Lower lobe of right lung (tissue), 2 donors: Measurements from ENCODE around the gene DYNC1H1. TPM values are rescaled to one million over a fixed set of nuclear protein-coding genes. Genes with fewer than 3 reads are reported as not detected.

Experiments
- ATAC-seq, 2 donors: fragments of 200-7000 bp; cut with Tn5 transposase; one replicate each; pipeline ENCODE4 v1.9.1; 2020 to 2022; ENCODE audit warnings: mild to moderate bottlenecking in 2 of 2, moderate library complexity in 2 of 2
- DNase-seq: peaks from one replicate; pipeline ENCODE4 v3.0.0-alpha.2; 2020
- H3K27ac ChIP-seq: fragments of 200-600 bp; one replicate; pipeline ENCODE4 v1.8.0; 2022
- H3K27me3 ChIP-seq: fragments of 200-600 bp; one replicate; pipeline ENCODE4 v1.8.0; 2022; ENCODE audit warnings: low read depth
- H3K36me3 ChIP-seq: fragments of 200-600 bp; one replicate; pipeline ENCODE4 v1.8.0; 2022; ENCODE audit warnings: mild to moderate bottlenecking
- H3K4me1 ChIP-seq: fragments of 200-600 bp; one replicate; pipeline ENCODE4 v1.8.0; 2022
- H3K4me3 ChIP-seq: fragments of 200-600 bp; one replicate; pipeline ENCODE4 v1.8.0; 2022; ENCODE audit warnings: mild to moderate bottlenecking
- H3K9me3 ChIP-seq: fragments of 200-600 bp; one replicate; pipeline ENCODE4 v1.8.0; 2022
- intact Hi-C: fragments of 100-400 bp; cut with DNase I; formaldehyde crosslinking; loops from one replicate; pipeline ENCODE4 v1.11.0; 2022
- total RNA-seq: library from RNA; stranded (reverse); fragmentation: NEBNext Ultra II Directional; extraction: Animal tissue kit (Norgen Biotek cat#: 25700); gene quantifications from one replicate; pipeline ENCODE4 v1.2.1, GENCODE V29; 2021
- TF ChIP-seq, protein P1 (sequence below): fragments of 200-600 bp; IDR thresholded peaks from one replicate; pipeline ENCODE4 v1.8.0; 2022; ENCODE audit warnings: antibody characterized with exemption, mild to moderate bottlenecking
- donor health status: DM: no; HTN: yes; CAD: no; lungs with severe emphysema.

Gene DYNC1H1
- total RNA-seq, 1 donor from 2014 or later: 437 TPM

DNA sequence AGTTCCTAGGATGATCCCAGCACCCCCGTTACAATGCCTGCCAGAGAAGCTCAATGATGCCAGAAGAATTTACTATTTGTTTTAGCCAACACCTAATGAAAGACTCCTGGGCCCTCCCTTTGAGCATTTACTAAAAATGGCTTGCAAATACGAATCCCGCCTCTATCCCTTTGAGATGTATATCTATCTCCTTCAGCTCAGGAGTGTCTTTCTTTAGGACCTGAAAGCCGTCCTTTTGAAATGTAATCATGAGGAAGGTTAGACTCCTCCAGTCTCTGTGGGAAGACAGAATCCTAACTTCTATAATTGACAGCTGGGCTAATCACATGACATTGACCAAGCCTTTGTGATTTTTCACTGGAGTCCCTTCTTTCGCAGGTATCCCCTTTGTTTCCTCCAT, 19.2 kb upstream of the DYNC1H1 start:
- ATAC-seq (no peak), DNase-seq (no peak)
- TF ChIP-seq, protein P1, sequence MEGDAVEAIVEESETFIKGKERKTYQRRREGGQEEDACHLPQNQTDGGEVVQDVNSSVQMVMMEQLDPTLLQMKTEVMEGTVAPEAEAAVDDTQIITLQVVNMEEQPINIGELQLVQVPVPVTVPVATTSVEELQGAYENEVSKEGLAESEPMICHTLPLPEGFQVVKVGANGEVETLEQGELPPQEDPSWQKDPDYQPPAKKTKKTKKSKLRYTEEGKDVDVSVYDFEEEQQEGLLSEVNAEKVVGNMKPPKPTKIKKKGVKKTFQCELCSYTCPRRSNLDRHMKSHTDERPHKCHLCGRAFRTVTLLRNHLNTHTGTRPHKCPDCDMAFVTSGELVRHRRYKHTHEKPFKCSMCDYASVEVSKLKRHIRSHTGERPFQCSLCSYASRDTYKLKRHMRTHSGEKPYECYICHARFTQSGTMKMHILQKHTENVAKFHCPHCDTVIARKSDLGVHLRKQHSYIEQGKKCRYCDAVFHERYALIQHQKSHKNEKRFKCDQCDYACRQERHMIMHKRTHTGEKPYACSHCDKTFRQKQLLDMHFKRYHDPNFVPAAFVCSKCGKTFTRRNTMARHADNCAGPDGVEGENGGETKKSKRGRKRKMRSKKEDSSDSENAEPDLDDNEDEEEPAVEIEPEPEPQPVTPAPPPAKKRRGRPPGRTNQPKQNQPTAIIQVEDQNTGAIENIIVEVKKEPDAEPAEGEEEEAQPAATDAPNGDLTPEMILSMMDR: no peak
- H3K27ac ChIP-seq: no peak overlapping the region
- H3K4me1 ChIP-seq: peaks cover 22% of the 10 kb centered on the region
- H3K4me3 ChIP-seq: no peak overlapping the region
- no peaks in the 10 kb centered on the region for H3K36me3 ChIP-seq
- no peaks in the 10 kb centered on the region for H3K9me3 ChIP-seq
- intact Hi-C loops: no loop called here
- no peaks in the 10 kb centered on the region for H3K27me3 ChIP-seq

DNA sequence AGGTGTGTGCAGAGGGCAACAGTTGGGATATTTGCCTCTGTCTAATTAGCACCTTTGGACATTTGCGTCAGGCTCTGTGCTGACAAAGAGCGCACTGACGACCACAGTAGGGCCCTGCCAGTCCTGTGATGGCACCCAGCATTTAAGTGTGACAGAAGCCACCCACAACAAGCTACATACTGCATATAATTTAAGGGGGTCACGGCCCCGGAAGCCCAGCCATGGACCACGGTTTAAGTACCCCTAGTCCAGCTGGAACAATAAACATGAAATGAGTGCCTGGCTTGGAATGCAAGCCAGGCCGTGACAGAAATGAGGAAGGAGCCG, 16.8 kb upstream of the DYNC1H1 start:
- intact Hi-C loops: no loop called here
- DNase-seq (no peak), ATAC-seq (peak in 1 of 2 donors; percentile 15)
- Histone ChIP-seq H3K27me3 (no peaks in the 10 kb centered on the region), H3K4me1 (peaks cover 22% of the 10 kb centered on the region), H3K4me3 (peak overlapping the region; percentile 85), H3K9me3 (no peaks in the 10 kb centered on the region), H3K27ac (peak overlapping the region; percentile 98), H3K36me3 (no peaks in the 10 kb centered on the region)
- TF ChIP-seq, protein P1: no peak

GRCh38 chr14:101947904-101948665, 16.3 kb upstream of the DYNC1H1 start:
- H3K27ac ChIP-seq: peak overlapping the region; percentile 98
- H3K4me3 ChIP-seq: peak overlapping the region; percentile 85
- TF ChIP-seq, protein P1: no peak
- H3K27me3 ChIP-seq: no peaks in the 10 kb centered on the region
- ATAC-seq: peak; percentile 99
- no peaks in the 10 kb centered on the region for H3K9me3 ChIP-seq
- peak; percentile 100 for DNase-seq
- H3K4me1 ChIP-seq: peaks cover 22% of the 10 kb centered on the region
- H3K36me3 ChIP-seq: no peaks in the 10 kb centered on the region
- intact Hi-C loops: no loop called here

DNA sequence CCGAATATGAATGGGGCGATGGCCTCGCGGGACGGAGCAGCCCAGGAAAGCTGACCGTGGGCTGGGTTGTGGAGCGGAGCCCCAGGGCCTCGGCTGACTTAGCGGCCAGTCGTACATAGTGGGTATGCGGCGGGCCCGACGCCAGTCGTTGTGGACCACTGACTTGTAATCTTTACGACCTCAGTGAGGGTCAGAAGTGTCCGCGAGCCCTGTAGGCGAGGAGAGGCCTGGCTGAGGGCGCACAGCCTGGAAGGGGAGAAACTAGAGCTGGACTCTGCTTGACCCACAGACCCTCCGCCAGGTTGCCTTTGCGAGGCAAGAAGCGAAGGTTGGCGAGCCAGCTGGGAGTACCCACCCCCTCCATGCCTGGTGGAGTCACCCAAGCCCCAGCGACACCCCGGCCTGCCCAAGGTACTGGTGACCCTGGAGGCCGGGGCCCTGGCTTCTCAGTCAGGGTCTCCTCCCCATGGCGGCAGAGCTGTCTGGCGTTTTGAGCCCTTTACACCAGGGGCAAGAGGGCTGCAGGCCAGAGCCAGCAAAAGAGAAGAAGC, 15.6 kb upstream of the DYNC1H1 start:
- Histone ChIP-seq H3K4me3 (peak overlapping the region; percentile 85), H3K36me3 (no peaks in the 10 kb centered on the region), H3K27ac (peak overlapping the region; percentile 98), H3K4me1 (peaks cover 22% of the 10 kb centered on the region), H3K27me3 (no peaks in the 10 kb centered on the region), H3K9me3 (no peaks in the 10 kb centered on the region)
- DNase-seq (no peak), ATAC-seq (peak in 1 of 2 donors; percentile 1)
- TF ChIP-seq, protein P1: no peak
- intact Hi-C loops: no loop called here

DNA sequence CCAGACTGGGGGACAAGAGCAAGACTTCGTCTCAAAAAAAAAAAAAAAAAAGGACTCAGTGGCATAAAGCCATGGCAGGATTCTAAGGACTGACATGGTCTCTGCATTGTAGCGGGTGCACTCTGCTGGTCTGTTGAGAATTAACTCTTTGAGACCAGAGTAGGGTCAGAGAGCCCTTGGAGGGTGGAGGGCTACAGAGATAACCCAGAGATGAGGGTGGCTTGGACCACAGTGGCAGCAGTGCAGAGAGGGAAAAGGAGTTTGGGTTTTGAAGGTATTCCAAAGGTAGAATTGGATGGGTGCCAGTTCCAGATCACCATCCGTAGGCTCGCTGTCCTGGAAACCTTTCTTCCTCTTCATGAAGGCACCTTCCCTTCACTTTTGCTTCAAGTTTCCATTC, 14.3 kb upstream of the DYNC1H1 start:
- no peaks in the 10 kb centered on the region for H3K36me3 ChIP-seq
- no peak overlapping the region for H3K4me3 ChIP-seq
- H3K27me3 ChIP-seq: no peaks in the 10 kb centered on the region
- TF ChIP-seq, protein P1: no peak
- no peaks in the 10 kb centered on the region for H3K9me3 ChIP-seq
- peaks cover 22% of the 10 kb centered on the region for H3K4me1 ChIP-seq
- no peak overlapping the region for H3K27ac ChIP-seq
- DNase-seq: peak; percentile 8
- no peak for ATAC-seq
- intact Hi-C loops: no loop called here
